HCT116 (cell line): ENCODE data around the gene ARPC4. TPM values are rescaled to one million over a fixed set of nuclear protein-coding genes. Genes with fewer than 3 reads are reported as not detected.

Source experiments
- ATAC-seq: fragments of 200-7000 bp; cut with Tn5 transposase; 2 replicates; pipeline ENCODE4 v1.9.1; 2020; ENCODE audit warnings: mild to moderate bottlenecking, moderate library complexity
- BruUV-seq: library from RNA; stranded (reverse); fragments of 400-500 nt; replicated peaks from 2 replicates; lab custom pipeline; 2021; lab: Mats Ljungman, UMichigan
- CTCF ChIA-PET: fragments of 300-600 bp; sonication (Branson Sonifier 250); formaldehyde crosslinking; loops from one replicate; lab custom pipeline; 2021; ENCODE audit warnings: antibody characterized with exemption; lab: Charles Lee
- POLR2A ChIA-PET: fragments of 300-600, 350-600 bp; sonication (Branson Sonifier 250); formaldehyde crosslinking; loops from one replicate; lab custom pipeline; 2021; ENCODE audit warnings: antibody characterized with exemption; lab: Charles Lee
- RAD21 ChIA-PET, 2 experiments: fragments of 300-600 bp; sonication (Branson Sonifier 250); formaldehyde crosslinking; loops; one replicate each; lab custom pipeline; 2023; ENCODE audit warnings: low total read pairs in 2 of 2; ENCODE audit not compliant: uncharacterized antibody in 2 of 2, unreplicated experiment in 2 of 2, low non-redundant PET in 1 of 2; lab: Charles Lee
- DNase-seq: peaks from one replicate; pipeline ENCODE4 v3.0.0-alpha.2; 2010; ENCODE audit warnings: low read depth, low spot score
- H2AFZ ChIP-seq: fragments of 200-600 bp; shearing (Covaris generic), sonication (generic); 2 replicates; pipeline ENCODE4 v1.6.1; 2017; ENCODE audit warnings: low read depth, mixed run types, mixed read lengths, antibody characterized with exemption, low read length; ENCODE audit not compliant: poor library complexity, severe bottlenecking
- H3K27ac ChIP-seq: 2 replicates; pipeline ENCODE4 v1.5.1; 2012; ENCODE audit warnings: low read depth, low read length
- H3K27me3 ChIP-seq: fragments of 200-600 bp; sonication (generic); 2 replicates; pipeline ENCODE4 v1.6.1; 2016; ENCODE audit warnings: mixed run types, low read length, mixed read lengths; ENCODE audit not compliant: insufficient read depth
- H3K36me3 ChIP-seq, 2 experiments: fragments of 200-500 bp in 1 of 2; fragments of 200-600 bp in 1 of 2; sonication (Bioruptor generic) in 1 of 2; sonication (generic) in 1 of 2; 2 replicates each; pipeline versions ENCODE4 v1.5.1 to v1.6.1; 2014 to 2016; ENCODE audit warnings: low read length in 2 of 2, inconsistent platforms in 1 of 2, mixed read lengths in 1 of 2, mixed run types in 1 of 2; ENCODE audit not compliant: insufficient read depth in 2 of 2, control insufficient read depth in 1 of 2
- H3K4me1 ChIP-seq, 2 experiments: fragments of 200-600 bp in 1 of 2; sonication (generic) in 1 of 2; 2 replicates each; pipeline versions ENCODE4 v1.5.1 to v1.6.1; 2012 to 2017; ENCODE audit warnings: low read length in 2 of 2, inconsistent platforms in 1 of 2, mild to moderate bottlenecking in 1 of 2, mixed read lengths in 1 of 2, mixed run types in 1 of 2, moderate library complexity in 1 of 2; ENCODE audit not compliant: insufficient read depth in 2 of 2, control insufficient read depth in 1 of 2
- H3K4me2 ChIP-seq: fragments of 200-600 bp; sonication (generic); 2 replicates; pipeline ENCODE4 v1.6.1; 2017; ENCODE audit warnings: mixed run types, low read length, mixed read lengths
- H3K4me3 ChIP-seq, 2 experiments: fragments of 200-600 bp in 1 of 2; sonication (generic) in 1 of 2; replicated peaks in 1 of 2; 2 replicates each; pipeline ENCODE4 v1.5.1; 2011 to 2016; ENCODE audit warnings: low read length in 2 of 2, control low read depth in 1 of 2, low read depth in 1 of 2, mild to moderate bottlenecking in 1 of 2, mixed read lengths in 1 of 2, mixed run types in 1 of 2
- H3K79me2 ChIP-seq: fragments of 200-600 bp; sonication (generic); 2 replicates; pipeline ENCODE4 v1.6.1; 2017; ENCODE audit warnings: mild to moderate bottlenecking, mixed run types, low read length, moderate library complexity, mixed read lengths; ENCODE audit not compliant: insufficient read depth
- H3K9ac ChIP-seq: fragments of 200-600 bp; sonication (generic); 2 replicates; pipeline ENCODE4 v1.6.1; 2016; ENCODE audit warnings: low read length, mixed read lengths
- H3K9me2 ChIP-seq: fragments of 200-600 bp; sonication (generic), shearing (Covaris generic); 2 replicates; pipeline ENCODE4 v1.6.1; 2017; ENCODE audit warnings: mixed run types, mild to moderate bottlenecking, moderate library complexity; ENCODE audit not compliant: insufficient read depth
- H3K9me3 ChIP-seq, 2 experiments: fragments of 200-500 bp in 1 of 2; fragments of 200-600 bp in 1 of 2; sonication (Bioruptor generic) in 1 of 2; sonication (generic) in 1 of 2; 2 replicates each; pipeline ENCODE4 v1.6.1; 2014 to 2017; ENCODE audit warnings: low read length in 2 of 2, mixed read lengths in 2 of 2, inconsistent platforms in 1 of 2, low read depth in 1 of 2, mild to moderate bottlenecking in 1 of 2, mixed run types in 1 of 2, moderate library complexity in 1 of 2; ENCODE audit not compliant: control insufficient read depth in 1 of 2, insufficient read depth in 1 of 2
- H4K20me1 ChIP-seq: fragments of 200-600 bp; sonication (generic), shearing (Covaris generic); 2 replicates; pipeline ENCODE4 v1.6.1; 2017; ENCODE audit warnings: mixed run types, mild to moderate bottlenecking, moderate library complexity; ENCODE audit not compliant: insufficient read depth
- CEBPB ChIP-seq: IDR thresholded peaks from 2 replicates; pipeline ENCODE4 v1.6.1; 2012; ENCODE audit warnings: low read depth
- EGR1 ChIP-seq: IDR thresholded peaks from 2 replicates; pipeline ENCODE4 v1.6.1; 2012; ENCODE audit warnings: low read depth
- ELF1 ChIP-seq: IDR thresholded peaks from 2 replicates; pipeline ENCODE4 v1.6.1; 2012; ENCODE audit warnings: low read depth, borderline replicate concordance
- EZH2 ChIP-seq: fragments of 200-600 bp; sonication (generic); IDR thresholded peaks from 2 replicates; pipeline ENCODE4 v1.6.1; 2017; ENCODE audit warnings: antibody characterized with exemption, mixed run types
- EZH2phosphoT487 ChIP-seq: fragments of 200-600 bp; IDR thresholded peaks from 2 replicates; pipeline ENCODE4 v1.6.1; 2018; ENCODE audit warnings: antibody characterized with exemption, borderline replicate concordance
- FOSL1 ChIP-seq: IDR thresholded peaks from 2 replicates; pipeline ENCODE4 v1.6.1; 2012; ENCODE audit warnings: low read depth
- RAD21 ChIP-seq: IDR thresholded peaks from 2 replicates; pipeline ENCODE4 v1.6.1; 2012; ENCODE audit warnings: low read depth, mild to moderate bottlenecking
- SRF ChIP-seq: IDR thresholded peaks from 2 replicates; pipeline ENCODE4 v1.6.1; 2012; ENCODE audit warnings: low read depth
- TCF7L2 ChIP-seq: IDR thresholded peaks from 2 replicates; pipeline ENCODE4 v1.7.0; 2011; ENCODE audit warnings: borderline replicate concordance, inconsistent platforms; ENCODE audit not compliant: insufficient read depth, insufficient read length; ENCODE audit errors: extremely low read depth
- YY1 ChIP-seq: IDR thresholded peaks from 2 replicates; pipeline ENCODE4 v1.6.1; 2011; ENCODE audit warnings: low read length, low read depth, moderate library complexity, mild to moderate bottlenecking; ENCODE audit not compliant: insufficient replicate concordance; ENCODE audit errors: extremely low read depth
- ZFX ChIP-seq: fragments of 450-650 bp; IDR thresholded peaks from 2 replicates; pipeline ENCODE4 v1.6.1; 2017
- intact Hi-C: fragments of 100-400 bp; cut with micrococcal nuclease; formaldehyde crosslinking; loops from 2 replicates; pipeline ENCODE4 v1.10.0; 2022
- total RNA-seq: library from RNA; stranded (reverse); gene quantifications from one replicate; pipeline ENCODE4 v1.2.1, GENCODE V29; 2021; ENCODE audit not compliant: unreplicated experiment
- TF ChIP-seq, protein P1 (sequence below): IDR thresholded peaks from 2 replicates; pipeline ENCODE4 v1.6.1; 2012
- TF ChIP-seq, protein P2 (sequence below): IDR thresholded peaks from 2 replicates; pipeline ENCODE4 v1.6.1; 2012; ENCODE audit warnings: low read depth
- TF ChIP-seq, protein P3 (sequence below): IDR thresholded peaks from 2 replicates; pipeline ENCODE4 v1.6.1; 2012
- TF ChIP-seq, protein P4 (sequence below): IDR thresholded peaks from 2 replicates; pipeline ENCODE4 v1.6.1; 2011; ENCODE audit warnings: mild to moderate bottlenecking, low read length, moderate library complexity; ENCODE audit not compliant: insufficient replicate concordance; ENCODE audit errors: extremely low read depth

The ARPC4 gene
- total RNA-seq, 1 experiment from 2014 or later, result 110 TPM

DNA sequence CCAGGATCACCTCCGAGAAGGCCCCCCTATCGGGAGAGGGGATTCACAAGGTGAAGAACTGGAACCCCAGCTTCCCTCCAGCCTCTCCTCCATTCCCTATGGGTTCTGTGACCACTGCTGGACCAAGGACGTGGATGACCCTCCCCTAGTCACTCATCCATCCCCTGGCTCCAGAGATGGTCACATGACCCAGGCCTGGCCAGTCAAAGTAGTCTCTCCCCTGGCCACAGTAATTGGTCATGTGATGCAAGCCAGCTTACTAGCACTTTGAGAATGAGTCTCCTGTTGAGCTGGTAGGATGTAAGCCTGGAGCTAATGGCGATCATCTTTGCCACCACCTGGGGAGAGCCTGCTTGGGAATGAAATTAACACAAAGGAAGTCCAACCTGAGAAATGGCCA, 27.0 kb upstream of the ARPC4 start:
- H4K20me1 ChIP-seq, result no peaks in the 10 kb centered on the region
- peaks cover 4 to 24% of the 10 kb centered on the region in 2 experiments for H3K4me1 ChIP-seq
- DNase-seq, result no peak
- H3K4me3 ChIP-seq, result no peak overlapping the region
- ChIA-PET RAD21 (no interaction called here), POLR2A (no interaction called here)
- no peaks in the 10 kb centered on the region for H3K27me3 ChIP-seq
- H3K9me2 ChIP-seq, result no peaks in the 10 kb centered on the region
- TF ChIP-seq ELF1 (no peak), YY1 (no peak), EZH2 (no peak), RAD21 (no peak), TCF7L2 (no peak), FOSL1 (no peak), EZH2phosphoT487 (no peak), CEBPB (no peak), ZFX (no peak), EGR1 (no peak), SRF (no peak)
- TF ChIP-seq, protein P1, sequence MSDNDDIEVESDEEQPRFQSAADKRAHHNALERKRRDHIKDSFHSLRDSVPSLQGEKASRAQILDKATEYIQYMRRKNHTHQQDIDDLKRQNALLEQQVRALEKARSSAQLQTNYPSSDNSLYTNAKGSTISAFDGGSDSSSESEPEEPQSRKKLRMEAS, result no peak
- TF ChIP-seq, protein P2, sequence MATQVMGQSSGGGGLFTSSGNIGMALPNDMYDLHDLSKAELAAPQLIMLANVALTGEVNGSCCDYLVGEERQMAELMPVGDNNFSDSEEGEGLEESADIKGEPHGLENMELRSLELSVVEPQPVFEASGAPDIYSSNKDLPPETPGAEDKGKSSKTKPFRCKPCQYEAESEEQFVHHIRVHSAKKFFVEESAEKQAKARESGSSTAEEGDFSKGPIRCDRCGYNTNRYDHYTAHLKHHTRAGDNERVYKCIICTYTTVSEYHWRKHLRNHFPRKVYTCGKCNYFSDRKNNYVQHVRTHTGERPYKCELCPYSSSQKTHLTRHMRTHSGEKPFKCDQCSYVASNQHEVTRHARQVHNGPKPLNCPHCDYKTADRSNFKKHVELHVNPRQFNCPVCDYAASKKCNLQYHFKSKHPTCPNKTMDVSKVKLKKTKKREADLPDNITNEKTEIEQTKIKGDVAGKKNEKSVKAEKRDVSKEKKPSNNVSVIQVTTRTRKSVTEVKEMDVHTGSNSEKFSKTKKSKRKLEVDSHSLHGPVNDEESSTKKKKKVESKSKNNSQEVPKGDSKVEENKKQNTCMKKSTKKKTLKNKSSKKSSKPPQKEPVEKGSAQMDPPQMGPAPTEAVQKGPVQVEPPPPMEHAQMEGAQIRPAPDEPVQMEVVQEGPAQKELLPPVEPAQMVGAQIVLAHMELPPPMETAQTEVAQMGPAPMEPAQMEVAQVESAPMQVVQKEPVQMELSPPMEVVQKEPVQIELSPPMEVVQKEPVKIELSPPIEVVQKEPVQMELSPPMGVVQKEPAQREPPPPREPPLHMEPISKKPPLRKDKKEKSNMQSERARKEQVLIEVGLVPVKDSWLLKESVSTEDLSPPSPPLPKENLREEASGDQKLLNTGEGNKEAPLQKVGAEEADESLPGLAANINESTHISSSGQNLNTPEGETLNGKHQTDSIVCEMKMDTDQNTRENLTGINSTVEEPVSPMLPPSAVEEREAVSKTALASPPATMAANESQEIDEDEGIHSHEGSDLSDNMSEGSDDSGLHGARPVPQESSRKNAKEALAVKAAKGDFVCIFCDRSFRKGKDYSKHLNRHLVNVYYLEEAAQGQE, result no peak
- TF ChIP-seq, protein P3, sequence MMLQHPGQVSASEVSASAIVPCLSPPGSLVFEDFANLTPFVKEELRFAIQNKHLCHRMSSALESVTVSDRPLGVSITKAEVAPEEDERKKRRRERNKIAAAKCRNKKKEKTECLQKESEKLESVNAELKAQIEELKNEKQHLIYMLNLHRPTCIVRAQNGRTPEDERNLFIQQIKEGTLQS, result no peak
- TF ChIP-seq, protein P4, sequence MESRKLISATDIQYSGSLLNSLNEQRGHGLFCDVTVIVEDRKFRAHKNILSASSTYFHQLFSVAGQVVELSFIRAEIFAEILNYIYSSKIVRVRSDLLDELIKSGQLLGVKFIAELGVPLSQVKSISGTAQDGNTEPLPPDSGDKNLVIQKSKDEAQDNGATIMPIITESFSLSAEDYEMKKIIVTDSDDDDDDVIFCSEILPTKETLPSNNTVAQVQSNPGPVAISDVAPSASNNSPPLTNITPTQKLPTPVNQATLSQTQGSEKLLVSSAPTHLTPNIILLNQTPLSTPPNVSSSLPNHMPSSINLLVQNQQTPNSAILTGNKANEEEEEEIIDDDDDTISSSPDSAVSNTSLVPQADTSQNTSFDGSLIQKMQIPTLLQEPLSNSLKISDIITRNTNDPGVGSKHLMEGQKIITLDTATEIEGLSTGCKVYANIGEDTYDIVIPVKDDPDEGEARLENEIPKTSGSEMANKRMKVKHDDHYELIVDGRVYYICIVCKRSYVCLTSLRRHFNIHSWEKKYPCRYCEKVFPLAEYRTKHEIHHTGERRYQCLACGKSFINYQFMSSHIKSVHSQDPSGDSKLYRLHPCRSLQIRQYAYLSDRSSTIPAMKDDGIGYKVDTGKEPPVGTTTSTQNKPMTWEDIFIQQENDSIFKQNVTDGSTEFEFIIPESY, result no peak
- TF ChIP-seq, all 23 proteins: peak for 0
- BruUV-seq, result no TSS peak
- H3K9me3 ChIP-seq, result no peaks in the 10 kb centered on the region
- peaks cover 7% of the 10 kb centered on the region; the same call in 1 of the 2 replicates for H3K79me2 ChIP-seq
- intact Hi-C loops, result no loop called here
- peaks cover 2 to 7% of the 10 kb centered on the region in 2 experiments; a peak in 2 of 4 replicates for H3K36me3 ChIP-seq
- no peak for ATAC-seq
- no peak overlapping the region for H2AFZ ChIP-seq
- H3K9ac ChIP-seq, result no peak overlapping the region
- H3K4me2 ChIP-seq, result no peak overlapping the region
- CTCF ChIA-PET, result no interaction called here
- no peak overlapping the region for H3K27ac ChIP-seq
